RWPE2 (cell line): ENCODE results near the gene SHFL.
A peak's percentile ranks its signal among the peaks of the same experiment; 100 is the strongest.

Source experiments
- ATAC-seq: fragments of 200-7000 bp; cut with Tn5 transposase; 3 replicates; pipeline ENCODE4 v1.9.1; 2021; ENCODE audit warnings: low read depth
- DNase-seq: peaks from one replicate; pipeline ENCODE4 v3.0.0-alpha.2; 2020; ENCODE audit warnings: low spot score
- H3K27ac ChIP-seq: fragments of 450-650 bp; 2 replicates; pipeline ENCODE4 v1.5.1; 2017; ENCODE audit warnings: mild to moderate bottlenecking; ENCODE audit not compliant: poor library complexity, severe bottlenecking
- H3K27me3 ChIP-seq: fragments of 250-450 bp; sonication (Bioruptor Pico); 2 replicates; pipeline ENCODE4 v1.5.1; 2021; ENCODE audit warnings: mild to moderate bottlenecking, moderate library complexity; ENCODE audit not compliant: insufficient read depth, poor library complexity, severe bottlenecking
- H3K36me3 ChIP-seq: fragments of 250-450 bp; sonication (Bioruptor Pico); 2 replicates; pipeline ENCODE4 v1.5.1; 2020; ENCODE audit warnings: low read depth, mild to moderate bottlenecking, moderate library complexity
- H3K4me1 ChIP-seq: fragments of 250-450 bp; sonication (Bioruptor Pico); 2 replicates; pipeline ENCODE4 v1.5.1; 2021; ENCODE audit warnings: mild to moderate bottlenecking, moderate library complexity; ENCODE audit not compliant: insufficient read depth, poor library complexity, severe bottlenecking
- H3K4me3 ChIP-seq: fragments of 250-450 bp; sonication (Bioruptor Pico); 2 replicates; pipeline ENCODE4 v1.5.1; 2021; ENCODE audit warnings: mild to moderate bottlenecking, moderate library complexity; ENCODE audit not compliant: severe bottlenecking
- H3K9me3 ChIP-seq: fragments of 250-450 bp; sonication (Bioruptor Pico); 2 replicates; pipeline ENCODE4 v1.5.1; 2021; ENCODE audit warnings: mild to moderate bottlenecking, moderate library complexity; ENCODE audit not compliant: severe bottlenecking
- CTCF ChIP-seq: fragments of 450-650 bp; IDR thresholded peaks from one replicate; pipeline ENCODE4 v1.5.1; 2017; ENCODE audit warnings: mild to moderate bottlenecking, moderate library complexity; ENCODE audit not compliant: poor library complexity, severe bottlenecking

SHFL gene

GRCh38 chr19:10107254-10107653, 21.1 kb downstream of the SHFL start:
- Histone ChIP-seq H3K4me1 (peaks cover 6% of the 10 kb centered on the region), H3K36me3 (peaks cover 49% of the 10 kb centered on the region), H3K9me3 (no peaks in the 10 kb centered on the region), H3K27ac (peak overlapping the region; percentile 55), H3K4me3 (peak overlapping the region; percentile 70), H3K27me3 (no peaks in the 10 kb centered on the region)
- no peak for DNase-seq
- no peak for ATAC-seq
- no peak for TF ChIP-seq CTCF

- peaks cover 52% of the 10 kb centered on the region for H3K36me3 ChIP-seq
- no peaks in the 10 kb centered on the region for H3K27me3 ChIP-seq
- no peak overlapping the region for H3K27ac ChIP-seq
- H3K4me1 ChIP-seq = peaks cover 6% of the 10 kb centered on the region
- H3K9me3 ChIP-seq = no peaks in the 10 kb centered on the region
- DNase-seq (no peak), ATAC-seq (no peak)
- TF ChIP-seq CTCF = no peak
- H3K4me3 ChIP-seq = no peak overlapping the region
Observed at GRCh38 chr19:10107817-10108367, 21.8 kb downstream of the SHFL start.

- ATAC-seq = no peak
- Histone ChIP-seq H3K36me3 (peaks cover 53% of the 10 kb centered on the region), H3K27ac (no peak overlapping the region), H3K4me3 (no peak overlapping the region), H3K9me3 (no peaks in the 10 kb centered on the region), H3K4me1 (peaks cover 6% of the 10 kb centered on the region), H3K27me3 (no peaks in the 10 kb centered on the region)
- no peak for DNase-seq
- TF ChIP-seq CTCF = no peak
Observed at GRCh38 chr19:10109528-10109927, 23.4 kb downstream of the SHFL start.

- Histone ChIP-seq H3K27ac (no peak overlapping the region), H3K4me1 (peaks cover 6% of the 10 kb centered on the region), H3K9me3 (no peaks in the 10 kb centered on the region), H3K4me3 (no peak overlapping the region), H3K36me3 (peaks cover 58% of the 10 kb centered on the region), H3K27me3 (no peaks in the 10 kb centered on the region)
- TF ChIP-seq CTCF = no peak
- DNase-seq (no peak), ATAC-seq (no peak)
Observed at GRCh38 chr19:10110076-10110971, 24.2 kb downstream of the SHFL start.

GRCh38 chr19:10110972-10111317, 24.8 kb downstream of the SHFL start:
- Histone ChIP-seq H3K4me3 (no peak overlapping the region), H3K9me3 (no peaks in the 10 kb centered on the region), H3K27me3 (no peaks in the 10 kb centered on the region), H3K4me1 (peaks cover 6% of the 10 kb centered on the region), H3K36me3 (peaks cover 64% of the 10 kb centered on the region), H3K27ac (no peak overlapping the region)
- no peak for ATAC-seq
- no peak for TF ChIP-seq CTCF
- DNase-seq = no peak
